GM23248 (cell line): ENCODE results near the gene GAREM1.

ENCODE experiments used
- EZH2 ChIP-seq: fragments of 200-600 bp; sonication (generic); IDR thresholded peaks from 2 replicates; pipeline ENCODE4 v1.6.1; 2018; ENCODE audit warnings: antibody characterized with exemption, mild to moderate bottlenecking; ENCODE audit not compliant: insufficient read depth, poor library complexity, severe bottlenecking
- EZH2phosphoT487 ChIP-seq: fragments of 200-600 bp; sonication (generic); IDR thresholded peaks from 2 replicates; pipeline ENCODE4 v1.6.1; 2018; ENCODE audit warnings: antibody characterized with exemption, moderate library complexity, mild to moderate bottlenecking, low read depth; ENCODE audit not compliant: insufficient read depth

DNA sequence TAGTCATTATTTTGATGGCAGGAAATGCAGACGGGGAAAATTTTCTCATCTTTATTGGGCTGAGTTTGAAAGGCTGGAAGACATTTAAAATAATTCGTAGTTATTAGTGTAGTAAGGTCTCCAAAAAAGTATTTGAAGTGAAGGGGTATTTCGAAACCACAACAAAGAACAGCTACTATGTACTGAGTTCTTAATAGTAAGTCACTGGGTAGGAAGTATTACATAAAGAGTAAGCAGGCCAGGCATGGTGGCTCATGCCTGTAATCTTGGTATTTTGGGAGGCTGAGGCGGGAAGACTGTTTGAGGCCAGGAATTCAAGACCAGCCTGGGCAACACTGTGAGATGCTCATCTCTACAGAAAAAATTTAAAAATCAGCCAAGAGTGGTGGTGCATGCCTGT is 167.3 kb downstream of the GAREM1 start:
- TF ChIP-seq EZH2phosphoT487 (no peak), EZH2 (no peak)
